AG09309 (cell line): ENCODE data around the gene ANKS1A.

Source experiments
- DNase-seq: peaks from one replicate; pipeline ENCODE4 v3.0.0-alpha.2; 2010; ENCODE audit warnings: low read depth
- H3K4me3 ChIP-seq: 2 replicates; pipeline ENCODE4 v1.5.1; 2011; ENCODE audit warnings: mild to moderate bottlenecking, low read depth, low read length, moderate library complexity; ENCODE audit not compliant: control insufficient read depth
- CTCF ChIP-seq: IDR thresholded peaks from 2 replicates; pipeline ENCODE4 v1.5.1; 2011; ENCODE audit warnings: mild to moderate bottlenecking, low read depth, low read length, inconsistent platforms; ENCODE audit not compliant: insufficient read depth, control insufficient read depth; ENCODE audit errors: missing control alignments

The ANKS1A gene

GRCh38 chr6:35054743-35055130 is 165.7 kb downstream of the ANKS1A start:
- H3K4me3 ChIP-seq, result no peak overlapping the region
- TF ChIP-seq CTCF, result no peak
- no peak for DNase-seq

GRCh38 chr6:35055891-35056290 is 166.8 kb downstream of the ANKS1A start:
- no peak for TF ChIP-seq CTCF
- H3K4me3 ChIP-seq, result no peak overlapping the region
- DNase-seq, result no peak

GRCh38 chr6:35056952-35057351 is 167.9 kb downstream of the ANKS1A start:
- no peak for DNase-seq
- no peak overlapping the region for H3K4me3 ChIP-seq
- no peak for TF ChIP-seq CTCF

GRCh38 chr6:35057449-35058357 is 168.6 kb downstream of the ANKS1A start:
- DNase-seq, result no peak
- H3K4me3 ChIP-seq, result no peak overlapping the region
- TF ChIP-seq CTCF, result no peak

- TF ChIP-seq CTCF, result no peak
- no peak for DNase-seq
These were observed 169.3 kb downstream of the ANKS1A start for GRCh38 chr6:35058358-35058675.

GRCh38 chr6:35058865-35059522 is 169.9 kb downstream of the ANKS1A start:
- H3K4me3 ChIP-seq, result no peak overlapping the region
- no peak for TF ChIP-seq CTCF
- DNase-seq, result no peak

More at GRCh38 chr6:35058358-35058675, 169.3 kb downstream of the ANKS1A start:
- H3K4me3 ChIP-seq, result no peak overlapping the region
